Measurements from ENCODE around the gene BCOR. TPM values are rescaled to one million over a fixed set of nuclear protein-coding genes. Genes with fewer than 3 reads are reported as not detected.

The BCOR gene
- total RNA-seq, 1 donor from 2014 or later, result 24.3 TPM

GRCh38 chrX:40022421-40022820 lies 75.3 kb downstream of the BCOR start:
- TF ChIP-seq CTCF (conservative IDR thresholded peaks at IDR 0.05; ENCODE audit: low read depth, low read length), result no peak
- H3K4me3 ChIP-seq (ENCODE audit: low read depth, low read length), result no peak overlapping the region
- DNase-seq (ENCODE audit: low read depth), result no peak

GRCh38 chrX:40021647-40022046 lies 76.1 kb downstream of the BCOR start:
- H3K4me3 ChIP-seq (ENCODE audit: low read depth, low read length), result no peak overlapping the region
- no peak for TF ChIP-seq CTCF (conservative IDR thresholded peaks at IDR 0.05; ENCODE audit: low read depth, low read length)
- no peak for DNase-seq (ENCODE audit: low read depth)

GRCh38 chrX:40019541-40019940 lies 78.2 kb downstream of the BCOR start:
- no peak for TF ChIP-seq CTCF (conservative IDR thresholded peaks at IDR 0.05; ENCODE audit: low read depth, low read length)
- no peak overlapping the region for H3K4me3 ChIP-seq (ENCODE audit: low read depth, low read length)
- DNase-seq (ENCODE audit: low read depth), result no peak

GRCh38 chrX:40018041-40018440 lies 79.7 kb downstream of the BCOR start:
- no peak for DNase-seq (ENCODE audit: low read depth)
- no peak for TF ChIP-seq CTCF (conservative IDR thresholded peaks at IDR 0.05; ENCODE audit: low read depth, low read length)
- H3K4me3 ChIP-seq (ENCODE audit: low read depth, low read length), result no peak overlapping the region

GRCh38 chrX:40016749-40017148 lies 81.0 kb downstream of the BCOR start:
- no peak for DNase-seq (ENCODE audit: low read depth)
- H3K4me3 ChIP-seq (ENCODE audit: low read depth, low read length), result no peak overlapping the region
- TF ChIP-seq CTCF (conservative IDR thresholded peaks at IDR 0.05; ENCODE audit: low read depth, low read length), result no peak

GRCh38 chrX:40015693-40016092 lies 82.1 kb downstream of the BCOR start:
- H3K4me3 ChIP-seq (ENCODE audit: low read depth, low read length), result no peak overlapping the region
- TF ChIP-seq CTCF (conservative IDR thresholded peaks at IDR 0.05; ENCODE audit: low read depth, low read length), result no peak
- DNase-seq (ENCODE audit: low read depth), result no peak

GRCh38 chrX:40013266-40014195 lies 84.2 kb downstream of the BCOR start:
- peak overlapping the region; percentile 59 for H3K4me3 ChIP-seq (ENCODE audit: low read depth, low read length)
- no peak for DNase-seq (ENCODE audit: low read depth)
- TF ChIP-seq CTCF (conservative IDR thresholded peaks at IDR 0.05; ENCODE audit: low read depth, low read length), result no peak
